NCI-H146 (cell line): ENCODE results near the gene ZNF287.
"Not testable (repeated sequence)": the region's sequence is repeated elsewhere in the genome, so short reads cannot be mapped to it uniquely, and the experiment has no call there.

Experiments
- DNase-seq: peaks from one replicate; lab custom pipeline; 2025; lab: John Stamatoyannopoulos, UW

Gene ZNF287

GRCh38 chr17:16568541-16569357 lies at the start of gene ZNF287:
TSS of gene ZNF287 (minus strand) at chr17:16569204. CDS start at chr17:16567731, 1,473 bp downstream.
- DNase-seq: peak; percentile 94

GRCh38 chr17:16617481-16618060 lies 48.6 kb upstream of the ZNF287 start:
- DNase-seq: no peak

GRCh38 chr17:16599537-16599936 lies 30.5 kb upstream of the ZNF287 start:
- no peak for DNase-seq

- DNase-seq: no peak
Observed at GRCh38 chr17:16593356-16594102, 24.5 kb upstream of the ZNF287 start.

- peak; percentile 89 for DNase-seq
Observed at GRCh38 chr17:16589097-16589969, 20.3 kb upstream of the ZNF287 start.

GRCh38 chr17:16585796-16586195 lies 16.8 kb upstream of the ZNF287 start:
- DNase-seq: no peak

GRCh38 chr17:16584273-16584995 lies 15.4 kb upstream of the ZNF287 start:
- DNase-seq: peak; percentile 90

GRCh38 chr17:16583781-16584180 lies 14.8 kb upstream of the ZNF287 start:
- DNase-seq: no peak

GRCh38 chr17:16573466-16573865 lies 4.5 kb upstream of the ZNF287 start:
- no peak for DNase-seq

- DNase-seq: no peak
Observed at GRCh38 chr17:16569358-16569712, 331 bp upstream of the ZNF287 start.

- DNase-seq: no peak
Observed at GRCh38 chr17:16552637-16553045, 16.4 kb downstream of the ZNF287 start.

GRCh38 chr17:16551878-16552636 lies 16.9 kb downstream of the ZNF287 start:
- DNase-seq: no peak

- no peak for DNase-seq
Observed at GRCh38 chr17:16537130-16537458, 31.9 kb downstream of the ZNF287 start.

GRCh38 chr17:16534236-16534635 lies 34.8 kb downstream of the ZNF287 start:
- DNase-seq: no peak

GRCh38 chr17:16529906-16530305 lies 39.1 kb downstream of the ZNF287 start:
- no peak for DNase-seq

- no peak for DNase-seq
Observed at GRCh38 chr17:16527298-16527697, 41.7 kb downstream of the ZNF287 start.

- not testable (repeated sequence) for DNase-seq
Observed at GRCh38 chr17:16525556-16525955, 43.4 kb downstream of the ZNF287 start.

- DNase-seq: peak; percentile 85
Observed at GRCh38 chr17:16521070-16521727, 47.8 kb downstream of the ZNF287 start.

GRCh38 chr17:16519021-16519420 lies 50.0 kb downstream of the ZNF287 start:
- DNase-seq: no peak

- DNase-seq: no peak
Observed at GRCh38 chr17:16517477-16517876, 51.5 kb downstream of the ZNF287 start.
